HepG2 (cell line): ENCODE measurements around the gene IFT52. TPM values are rescaled to one million over a fixed set of nuclear protein-coding genes. Genes with fewer than 3 reads are reported as not detected.
A peak's percentile ranks its signal among the peaks of the same experiment; 100 is the strongest.

Experiments used
- AKNA ChIP-seq: sonication (generic); formaldehyde crosslinking; IDR thresholded peaks from 2 replicates; pipeline ENCODE4 v1.4.0; 2020; ENCODE audit warnings: missing genetic modification reagents, borderline replicate concordance
- DMTF1 ChIP-seq: sonication (generic); formaldehyde crosslinking; IDR thresholded peaks from 2 replicates; pipeline ENCODE4 v1.4.0; 2020; ENCODE audit warnings: mild to moderate bottlenecking, missing genetic modification reagents
- EEA1 ChIP-seq: sonication (generic); formaldehyde crosslinking; IDR thresholded peaks from 2 replicates; pipeline ENCODE4 v1.5.1; 2020; ENCODE audit warnings: mild to moderate bottlenecking, missing genetic modification reagents, borderline replicate concordance
- HMG20A ChIP-seq: IDR thresholded peaks from 2 replicates; pipeline ENCODE4 v1.6.1; 2016; ENCODE audit warnings: borderline replicate concordance
- IRF2 ChIP-seq: IDR thresholded peaks from 2 replicates; pipeline ENCODE4 v1.6.1; 2018; ENCODE audit warnings: missing genetic modification reagents, missing compliant biosample characterization
- PRPF4 ChIP-seq: fragments of 200-400 bp; formaldehyde crosslinking; IDR thresholded peaks from 2 replicates; pipeline ENCODE4 v1.6.1; 2016; ENCODE audit warnings: low read length, low read depth; ENCODE audit not compliant: poor library complexity, severe bottlenecking
- RFX5 ChIP-seq: IDR thresholded peaks from 2 replicates; pipeline ENCODE4 v1.6.1; 2011; ENCODE audit warnings: low read depth, low read length, improper control_type of control experiment
- ZNF33B ChIP-seq: sonication (generic); formaldehyde crosslinking; IDR thresholded peaks from 2 replicates; pipeline ENCODE4 v1.5.1; 2020; ENCODE audit warnings: mild to moderate bottlenecking, missing genetic modification reagents
- ZNF724P ChIP-seq: sonication (generic); formaldehyde crosslinking; IDR thresholded peaks from 2 replicates; pipeline ENCODE4 v1.8.0; 2022; ENCODE audit warnings: missing genetic modification reagents, borderline replicate concordance
- ZNF740 ChIP-seq: sonication (generic); formaldehyde crosslinking; IDR thresholded peaks from 2 replicates; pipeline ENCODE4 v1.4.0; 2020; ENCODE audit warnings: missing genetic modification reagents
- polyA plus RNA-seq, 8 experiments: library from polyadenylated mRNA; depleted of rRNA in 3 of 8; stranded (reverse) in 7 of 8; unstranded in 1 of 8; fragments of >200 nt; fragmentation: Illumina TruSeq in 4 of 8; extraction: Trizol in 4 of 8; gene quantifications; 2 replicates each; pipeline versions ENCODE4 v1.2.1 to v1.2.3, GENCODE V29; 2011 to 2016; ENCODE audit warnings: low read depth in 4 of 8, missing spikeins in 1 of 8, mixed read lengths in 1 of 8; ENCODE audit not compliant: insufficient read depth in 1 of 8
- total RNA-seq, 5 experiments: library from RNA; depleted of rRNA; stranded (reverse); fragments of >200 nt; fragmentation: Illumina TruSeq; extraction: Trizol; gene quantifications; 2 replicates each; pipeline ENCODE4 v1.2.3, GENCODE V29; 2016; ENCODE audit warnings: low read depth in 1 of 5
- TF ChIP-seq, protein P1 (sequence below): sonication (generic); formaldehyde crosslinking; IDR thresholded peaks from 2 replicates; pipeline ENCODE4 v1.8.0; 2022; ENCODE audit warnings: missing genetic modification reagents, mild to moderate bottlenecking, borderline replicate concordance
- TF ChIP-seq, protein P2 (sequence below): sonication (generic); formaldehyde crosslinking; IDR thresholded peaks from 2 replicates; pipeline ENCODE4 v1.8.1; 2023; ENCODE audit warnings: mild to moderate bottlenecking, missing genetic modification reagents
- TF ChIP-seq, protein P3 (sequence below), 2 experiments: fragments of 450-650 bp in 1 of 2; sonication (generic) in 1 of 2; formaldehyde crosslinking; IDR thresholded peaks; 2 replicates each; pipeline versions ENCODE4 v1.5.0 to v1.8.0; 2020 to 2022; ENCODE audit warnings: mild to moderate bottlenecking in 1 of 2, missing genetic modification reagents in 1 of 2
- TF ChIP-seq, protein P4 (sequence below): sonication (generic); formaldehyde crosslinking; conservative IDR thresholded peaks from 2 replicates; pipeline ENCODE4 v1.4.0; 2020; ENCODE audit warnings: missing genetic modification reagents

IFT52 gene
- total and polyA plus RNA-seq, 2 of the 13 experiments (the other 11 are each of a cell fraction or from before 2014, with no cell fraction given) = 48.0 to 64.0 TPM

DNA sequence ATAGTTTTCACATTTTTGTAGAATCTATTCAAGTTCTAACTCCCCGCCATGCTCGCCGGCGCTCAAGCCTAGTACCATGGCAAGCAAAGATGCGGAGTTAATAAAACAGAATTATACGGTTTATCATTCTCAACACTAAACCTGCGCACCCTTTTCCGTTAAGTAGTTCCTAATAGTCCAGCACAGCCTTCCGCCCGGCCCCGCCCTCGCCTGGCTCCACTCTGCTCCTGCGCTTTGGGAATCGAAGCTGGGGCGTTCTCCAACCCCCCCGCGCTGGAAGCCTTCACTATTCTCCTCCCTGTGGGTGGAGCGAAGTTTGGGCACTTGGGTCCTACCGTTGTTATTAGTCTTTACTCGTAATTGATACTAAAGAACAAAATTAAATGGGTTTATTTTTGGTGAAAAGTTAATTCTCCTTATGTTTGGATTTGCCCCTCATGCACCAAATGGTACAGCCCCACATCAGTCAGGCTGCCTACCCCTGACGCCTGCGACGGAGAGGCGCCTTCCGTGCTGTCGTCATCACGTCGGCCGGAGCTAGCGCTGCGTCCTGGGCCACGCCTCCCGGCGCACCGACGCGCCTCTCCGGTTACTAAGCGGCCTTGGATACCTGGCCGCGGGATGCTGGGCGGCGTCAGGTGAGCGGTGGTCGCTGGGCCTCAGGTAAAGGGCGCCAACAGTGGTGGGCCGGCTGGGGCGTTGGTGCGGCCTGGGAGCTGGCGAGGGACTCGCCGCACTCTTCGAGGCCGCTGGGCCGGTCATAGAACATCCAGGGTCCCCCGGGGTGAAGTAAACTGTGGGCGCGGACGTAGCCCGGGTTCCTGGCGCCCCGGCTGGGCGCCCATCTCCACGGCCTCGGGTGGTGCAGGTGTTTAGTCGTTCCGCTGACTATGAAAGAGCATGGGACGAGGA is at the start of gene IFT52 (continued):
- TF ChIP-seq AKNA (peak; percentile 17; the same call in 1 of the 2 replicates), PRPF4 (peak; percentile 82), EEA1 (CRISPR knock-in tag) (peak; percentile 79; the same call in 1 of the 2 replicates), ZNF740 (peak; percentile 22; the same call in 1 of the 2 replicates), ZNF33B (CRISPR knock-in tag) (no peak; the same call in 1 of the 2 replicates), HMG20A (CRISPR knock-in tag) (no peak), DMTF1 (CRISPR knock-in tag) (peak; percentile 88; the same call in 1 of the 2 replicates), RFX5 (peak; percentile 73), IRF2 (CRISPR knock-in tag) (peak; percentile 79), ZNF724P (CRISPR knock-in tag) (peak; percentile 73)
- TF ChIP-seq, protein P1, sequence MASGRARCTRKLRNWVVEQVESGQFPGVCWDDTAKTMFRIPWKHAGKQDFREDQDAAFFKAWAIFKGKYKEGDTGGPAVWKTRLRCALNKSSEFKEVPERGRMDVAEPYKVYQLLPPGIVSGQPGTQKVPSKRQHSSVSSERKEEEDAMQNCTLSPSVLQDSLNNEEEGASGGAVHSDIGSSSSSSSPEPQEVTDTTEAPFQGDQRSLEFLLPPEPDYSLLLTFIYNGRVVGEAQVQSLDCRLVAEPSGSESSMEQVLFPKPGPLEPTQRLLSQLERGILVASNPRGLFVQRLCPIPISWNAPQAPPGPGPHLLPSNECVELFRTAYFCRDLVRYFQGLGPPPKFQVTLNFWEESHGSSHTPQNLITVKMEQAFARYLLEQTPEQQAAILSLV (CRISPR knock-in tag) = peak; percentile 91; the same call in 1 of the 2 replicates
- TF ChIP-seq, protein P2, sequence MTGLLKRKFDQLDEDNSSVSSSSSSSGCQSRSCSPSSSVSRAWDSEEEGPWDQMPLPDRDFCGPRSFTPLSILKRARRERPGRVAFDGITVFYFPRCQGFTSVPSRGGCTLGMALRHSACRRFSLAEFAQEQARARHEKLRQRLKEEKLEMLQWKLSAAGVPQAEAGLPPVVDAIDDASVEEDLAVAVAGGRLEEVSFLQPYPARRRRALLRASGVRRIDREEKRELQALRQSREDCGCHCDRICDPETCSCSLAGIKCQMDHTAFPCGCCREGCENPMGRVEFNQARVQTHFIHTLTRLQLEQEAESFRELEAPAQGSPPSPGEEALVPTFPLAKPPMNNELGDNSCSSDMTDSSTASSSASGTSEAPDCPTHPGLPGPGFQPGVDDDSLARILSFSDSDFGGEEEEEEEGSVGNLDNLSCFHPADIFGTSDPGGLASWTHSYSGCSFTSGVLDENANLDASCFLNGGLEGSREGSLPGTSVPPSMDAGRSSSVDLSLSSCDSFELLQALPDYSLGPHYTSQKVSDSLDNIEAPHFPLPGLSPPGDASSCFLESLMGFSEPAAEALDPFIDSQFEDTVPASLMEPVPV (CRISPR knock-in tag) = peak; percentile 49; the same call in 1 of the 2 replicates
- TF ChIP-seq, protein P3, sequence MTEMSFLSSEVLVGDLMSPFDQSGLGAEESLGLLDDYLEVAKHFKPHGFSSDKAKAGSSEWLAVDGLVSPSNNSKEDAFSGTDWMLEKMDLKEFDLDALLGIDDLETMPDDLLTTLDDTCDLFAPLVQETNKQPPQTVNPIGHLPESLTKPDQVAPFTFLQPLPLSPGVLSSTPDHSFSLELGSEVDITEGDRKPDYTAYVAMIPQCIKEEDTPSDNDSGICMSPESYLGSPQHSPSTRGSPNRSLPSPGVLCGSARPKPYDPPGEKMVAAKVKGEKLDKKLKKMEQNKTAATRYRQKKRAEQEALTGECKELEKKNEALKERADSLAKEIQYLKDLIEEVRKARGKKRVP (CRISPR knock-in tag; IDR thresholded peaks at IDR 0.05) = peak in 1 of 2 experiments; percentile 64; a peak in 2 of 4 replicates
- TF ChIP-seq, protein P4, sequence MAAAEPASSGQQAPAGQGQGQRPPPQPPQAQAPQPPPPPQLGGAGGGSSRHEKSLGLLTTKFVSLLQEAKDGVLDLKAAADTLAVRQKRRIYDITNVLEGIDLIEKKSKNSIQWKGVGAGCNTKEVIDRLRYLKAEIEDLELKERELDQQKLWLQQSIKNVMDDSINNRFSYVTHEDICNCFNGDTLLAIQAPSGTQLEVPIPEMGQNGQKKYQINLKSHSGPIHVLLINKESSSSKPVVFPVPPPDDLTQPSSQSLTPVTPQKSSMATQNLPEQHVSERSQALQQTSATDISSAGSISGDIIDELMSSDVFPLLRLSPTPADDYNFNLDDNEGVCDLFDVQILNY (CRISPR knock-in tag) = 0 out of 2 replicates have a peak, but pooled peaks have one; percentile 78
